K562 (cell line): ENCODE data around the gene DAW1. TPM values are rescaled to one million over a fixed set of nuclear protein-coding genes. Genes with fewer than 3 reads are reported as not detected.

ENCODE experiments used
- BCLAF1 ChIP-seq, 2 experiments: fragments of 450-650 bp in 1 of 2; IDR thresholded peaks; 2 replicates each; pipeline ENCODE4 v1.6.1; 2011 to 2017; ENCODE audit warnings: low read depth in 2 of 2, antibody characterized with exemption in 1 of 2, borderline replicate concordance in 1 of 2, low read length in 1 of 2, mild to moderate bottlenecking in 1 of 2, mixed read lengths in 1 of 2; ENCODE audit not compliant: control insufficient read depth in 1 of 2
- DEAF1 ChIP-seq: fragments of 450-650 bp; formaldehyde crosslinking; IDR thresholded peaks from 2 replicates; pipeline ENCODE4 v1.4.0; 2020; ENCODE audit warnings: mild to moderate bottlenecking, moderate library complexity
- ERF ChIP-seq: fragments of 450-650 bp; formaldehyde crosslinking; IDR thresholded peaks from 2 replicates; pipeline ENCODE4 v1.4.0; 2020; ENCODE audit warnings: mild to moderate bottlenecking, mixed read lengths
- ESRRA ChIP-seq: fragments of 450-650 bp; IDR thresholded peaks from 2 replicates; pipeline ENCODE4 v1.6.1; 2014; ENCODE audit warnings: low read depth, mild to moderate bottlenecking, moderate library complexity, borderline replicate concordance
- KAT8 ChIP-seq: fragments of 450-650 bp; IDR thresholded peaks from 2 replicates; pipeline ENCODE4 v1.6.1; 2016; ENCODE audit warnings: low read depth, mild to moderate bottlenecking
- NUFIP1 ChIP-seq: fragments of 450-650 bp; IDR thresholded peaks from 2 replicates; pipeline ENCODE4 v1.6.1; 2018; ENCODE audit not compliant: partially characterized antibody
- SIN3A ChIP-seq, 2 experiments: fragments of 150-350 bp in 1 of 2; IDR thresholded peaks; 2 replicates each; pipeline ENCODE4 v1.6.1; 2011 to 2016; ENCODE audit warnings: borderline replicate concordance in 2 of 2, low read depth in 2 of 2, low read length in 2 of 2, mild to moderate bottlenecking in 2 of 2, moderate library complexity in 2 of 2; ENCODE audit not compliant: control insufficient read depth in 1 of 2
- ZC3H8 ChIP-seq: fragments of 450-650 bp; IDR thresholded peaks from 2 replicates; pipeline ENCODE4 v1.6.1; 2017
- ZNF57 ChIP-seq: fragments of 450-650 bp; formaldehyde crosslinking; IDR thresholded peaks from 2 replicates; pipeline ENCODE4 v1.4.0; 2020; ENCODE audit warnings: mild to moderate bottlenecking, moderate library complexity
- polyA plus RNA-seq, 8 experiments: library from polyadenylated mRNA; depleted of rRNA in 4 of 8; stranded (reverse) in 5 of 8; unstranded in 3 of 8; fragments of >200 nt; fragmentation: Nextera tagmentation in 2 of 8; fragmentation: Illumina TruSeq in 1 of 8; extraction: Ambion mirVana in 2 of 8; extraction: Trizol in 1 of 8; gene quantifications; 2 replicates each; pipeline versions ENCODE4 v1.2.1 to v1.2.3, GENCODE V29; 2011 to 2014; ENCODE audit warnings: inconsistent platforms in 1 of 8, missing spikeins in 1 of 8
- total RNA-seq, 7 experiments: library from RNA; depleted of rRNA in 6 of 7; stranded (reverse); fragments of >200 nt in 6 of 7; fragmentation: Illumina TruSeq in 2 of 7; extraction: Trizol in 2 of 7; gene quantifications; 2 replicates each; pipeline versions ENCODE4 v1.2.1 to v1.2.3, GENCODE V29; 2011 to 2021; ENCODE audit warnings: low replicate concordance in 1 of 7
- TF ChIP-seq, protein P1 (sequence below): fragments of 250-450 bp; sonication (Bioruptor Pico); IDR thresholded peaks from 2 replicates; pipeline ENCODE4 v1.4.0; 2020; ENCODE audit warnings: mild to moderate bottlenecking, moderate library complexity, borderline replicate concordance
- TF ChIP-seq, protein P2 (sequence below): fragments of 450-650 bp; formaldehyde crosslinking; IDR thresholded peaks from 2 replicates; pipeline ENCODE4 v1.4.0; 2020; ENCODE audit warnings: mild to moderate bottlenecking

Gene DAW1
- total and polyA plus RNA-seq, 9 of the 15 experiments (the other 6 are each of a cell fraction or from before 2014, with no cell fraction given), result not detected

DNA sequence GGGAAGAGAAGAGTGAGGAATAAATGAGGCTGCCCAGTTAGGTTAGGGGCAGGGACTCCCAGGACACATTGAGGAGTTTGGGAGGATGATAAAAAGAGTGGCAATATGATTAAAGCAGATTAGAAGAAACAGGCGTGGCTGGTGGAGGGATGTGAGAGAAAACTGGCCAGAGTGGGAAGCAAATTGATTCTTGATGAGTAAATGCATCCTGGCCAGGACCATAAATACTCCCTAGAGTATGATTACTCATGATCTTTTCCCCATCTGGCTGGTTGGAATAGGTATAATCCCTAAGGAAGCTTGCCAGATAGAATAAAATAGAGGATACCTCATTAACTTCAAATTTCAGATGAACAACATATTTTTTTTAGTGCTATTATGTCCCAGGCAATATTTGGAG is 21.5 kb upstream of the DAW1 start (continued):
- TF ChIP-seq DEAF1 (CRISPR knock-in tag) (no peak), SIN3A (IDR thresholded peaks at IDR 0.05; ENCODE audit: borderline replicate concordance in 2 of 2, control insufficient read depth in 1 of 2, low read depth in 2 of 2, low read length in 2 of 2) (no peak), ERF (no peak), NUFIP1 (no peak), BCLAF1 (IDR thresholded peaks at IDR 0.05; ENCODE audit: borderline replicate concordance in 1 of 2, control insufficient read depth in 1 of 2, low read depth in 2 of 2, low read length in 1 of 2) (no peak), ESRRA (no peak), ZC3H8 (no peak), ZNF57 (no peak), KAT8 (no peak)
- TF ChIP-seq, protein P1, sequence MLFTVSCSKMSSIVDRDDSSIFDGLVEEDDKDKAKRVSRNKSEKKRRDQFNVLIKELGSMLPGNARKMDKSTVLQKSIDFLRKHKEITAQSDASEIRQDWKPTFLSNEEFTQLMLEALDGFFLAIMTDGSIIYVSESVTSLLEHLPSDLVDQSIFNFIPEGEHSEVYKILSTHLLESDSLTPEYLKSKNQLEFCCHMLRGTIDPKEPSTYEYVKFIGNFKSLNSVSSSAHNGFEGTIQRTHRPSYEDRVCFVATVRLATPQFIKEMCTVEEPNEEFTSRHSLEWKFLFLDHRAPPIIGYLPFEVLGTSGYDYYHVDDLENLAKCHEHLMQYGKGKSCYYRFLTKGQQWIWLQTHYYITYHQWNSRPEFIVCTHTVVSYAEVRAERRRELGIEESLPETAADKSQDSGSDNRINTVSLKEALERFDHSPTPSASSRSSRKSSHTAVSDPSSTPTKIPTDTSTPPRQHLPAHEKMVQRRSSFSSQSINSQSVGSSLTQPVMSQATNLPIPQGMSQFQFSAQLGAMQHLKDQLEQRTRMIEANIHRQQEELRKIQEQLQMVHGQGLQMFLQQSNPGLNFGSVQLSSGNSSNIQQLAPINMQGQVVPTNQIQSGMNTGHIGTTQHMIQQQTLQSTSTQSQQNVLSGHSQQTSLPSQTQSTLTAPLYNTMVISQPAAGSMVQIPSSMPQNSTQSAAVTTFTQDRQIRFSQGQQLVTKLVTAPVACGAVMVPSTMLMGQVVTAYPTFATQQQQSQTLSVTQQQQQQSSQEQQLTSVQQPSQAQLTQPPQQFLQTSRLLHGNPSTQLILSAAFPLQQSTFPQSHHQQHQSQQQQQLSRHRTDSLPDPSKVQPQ, result no peak
- TF ChIP-seq, protein P2, sequence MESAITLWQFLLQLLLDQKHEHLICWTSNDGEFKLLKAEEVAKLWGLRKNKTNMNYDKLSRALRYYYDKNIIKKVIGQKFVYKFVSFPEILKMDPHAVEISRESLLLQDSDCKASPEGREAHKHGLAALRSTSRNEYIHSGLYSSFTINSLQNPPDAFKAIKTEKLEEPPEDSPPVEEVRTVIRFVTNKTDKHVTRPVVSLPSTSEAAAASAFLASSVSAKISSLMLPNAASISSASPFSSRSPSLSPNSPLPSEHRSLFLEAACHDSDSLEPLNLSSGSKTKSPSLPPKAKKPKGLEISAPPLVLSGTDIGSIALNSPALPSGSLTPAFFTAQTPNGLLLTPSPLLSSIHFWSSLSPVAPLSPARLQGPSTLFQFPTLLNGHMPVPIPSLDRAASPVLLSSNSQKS, result no peak
